Measurements from ENCODE around the gene LAMA2. TPM values are rescaled to one million over a fixed set of nuclear protein-coding genes. Genes with fewer than 3 reads are reported as not detected.
A peak's percentile ranks its signal among the peaks of the same experiment; 100 is the strongest.

The LAMA2 gene
- total and polyA plus RNA-seq, 2 experiments from 2014 or later: 0.91 to 6.4 TPM

- H3F3A ChIP-seq (replicated peaks; ENCODE audit: low read depth): no peaks in the 10 kb centered on the region
- peak overlapping the region; percentile 67; the same call in 1 of the 2 replicates for H3K27ac Mint-ChIP-seq
- H3K27ac ChIP-seq (ENCODE audit: low read depth): no peak overlapping the region
- peaks cover 2% of the 10 kb centered on the region for H3K27me3 Mint-ChIP-seq (ENCODE audit: insufficient read depth, low read depth, poor library complexity)
- no peaks in the 10 kb centered on the region for H3K79me2 ChIP-seq (replicated peaks; ENCODE audit: insufficient read depth)
- no peak overlapping the region for H3K4me3 Mint-ChIP-seq
- no peaks in the 10 kb centered on the region for H3K9me3 Mint-ChIP-seq
- H3K36me3 Mint-ChIP-seq (ENCODE audit: low read depth): no peaks in the 10 kb centered on the region
- H3K36me3 ChIP-seq (ENCODE audit: insufficient read depth): no peaks in the 10 kb centered on the region
- no peak for DNase-seq (ENCODE audit: low spot score)
- TF ChIP-seq POLR2AphosphoS5 (IDR thresholded peaks at IDR 0.05; ENCODE audit: low read depth): no peak
- no peak for TF ChIP-seq NANOG (IDR thresholded peaks at IDR 0.05; ENCODE audit: borderline replicate concordance)
- TF ChIP-seq JUNB (IDR thresholded peaks at IDR 0.05; ENCODE audit: unreplicated experiment): no peak
- TF ChIP-seq EZH2phosphoT487 (IDR thresholded peaks at IDR 0.05; ENCODE audit: unreplicated experiment): no peak
- no peak for TF ChIP-seq STAT1 (IDR thresholded peaks at IDR 0.05; ENCODE audit: unreplicated experiment)
- no peak for TF ChIP-seq ZNF331 (CRISPR knock-in tag; IDR thresholded peaks at IDR 0.05; ENCODE audit: low read depth)
- no peak for TF ChIP-seq CTCF (conservative IDR thresholded peaks at IDR 0.05; ENCODE audit: low read depth in 2 of 2)
- no peak for TF ChIP-seq ZNF462 (CRISPR knock-in tag; IDR thresholded peaks at IDR 0.05)
- no peak for TF ChIP-seq REST (IDR thresholded peaks at IDR 0.05; ENCODE audit: unreplicated experiment)
- TF ChIP-seq ZNF114 (CRISPR knock-in tag; IDR thresholded peaks at IDR 0.05): no peak
- peaks cover 4% of the 10 kb centered on the region; the same call in 1 of the 2 replicates for H3K4me1 ChIP-seq (ENCODE audit: insufficient read depth)
- no peak overlapping the region for H3K4me3 ChIP-seq
- peak overlapping the region; percentile 75 for H2AFZ ChIP-seq
- peaks cover 13% of the 10 kb centered on the region; the same call in 2 of the 3 replicates for H3K4me1 Mint-ChIP-seq
- no peaks in the 10 kb centered on the region for H4K20me1 ChIP-seq (replicated peaks; ENCODE audit: insufficient read depth)
- no peaks in the 10 kb centered on the region for H3K27me3 ChIP-seq (ENCODE audit: insufficient read depth)
- no peak overlapping the region for H3K4me2 ChIP-seq
- no peak for ATAC-seq
- H3K9me2 ChIP-seq (ENCODE audit: insufficient read depth): no peaks in the 10 kb centered on the region
Observed at GRCh38 chr6:129491436-129491835, 608.5 kb downstream of the LAMA2 start.
